Measurements from ENCODE around the gene TSNAXIP1.

DNA sequence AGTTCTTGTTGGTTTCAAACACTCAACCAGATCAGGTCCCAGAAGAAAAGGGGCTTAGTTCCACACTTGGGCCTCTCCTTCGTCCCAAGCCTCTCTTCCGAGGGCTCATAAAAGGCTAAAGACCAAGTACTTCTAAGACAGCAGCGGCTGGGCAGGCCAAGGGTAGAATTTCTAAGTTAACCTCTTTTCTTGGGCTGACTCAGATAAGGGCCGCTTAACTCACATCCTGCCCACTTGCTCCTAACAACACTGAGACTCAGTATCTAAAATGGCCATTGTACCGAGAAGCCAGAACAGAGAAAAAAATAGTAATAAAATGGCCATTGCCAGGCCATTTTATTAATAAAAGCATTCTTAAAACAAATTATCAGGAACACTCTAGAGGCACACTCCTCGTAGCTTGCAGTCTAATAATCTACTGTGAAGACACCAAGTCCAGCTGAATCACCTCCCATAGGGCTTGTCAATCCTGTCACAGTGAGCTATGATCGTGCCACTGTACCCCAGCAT, 42.5 kb upstream of the TSNAXIP1 start:
- TF ChIP-seq, protein P1, sequence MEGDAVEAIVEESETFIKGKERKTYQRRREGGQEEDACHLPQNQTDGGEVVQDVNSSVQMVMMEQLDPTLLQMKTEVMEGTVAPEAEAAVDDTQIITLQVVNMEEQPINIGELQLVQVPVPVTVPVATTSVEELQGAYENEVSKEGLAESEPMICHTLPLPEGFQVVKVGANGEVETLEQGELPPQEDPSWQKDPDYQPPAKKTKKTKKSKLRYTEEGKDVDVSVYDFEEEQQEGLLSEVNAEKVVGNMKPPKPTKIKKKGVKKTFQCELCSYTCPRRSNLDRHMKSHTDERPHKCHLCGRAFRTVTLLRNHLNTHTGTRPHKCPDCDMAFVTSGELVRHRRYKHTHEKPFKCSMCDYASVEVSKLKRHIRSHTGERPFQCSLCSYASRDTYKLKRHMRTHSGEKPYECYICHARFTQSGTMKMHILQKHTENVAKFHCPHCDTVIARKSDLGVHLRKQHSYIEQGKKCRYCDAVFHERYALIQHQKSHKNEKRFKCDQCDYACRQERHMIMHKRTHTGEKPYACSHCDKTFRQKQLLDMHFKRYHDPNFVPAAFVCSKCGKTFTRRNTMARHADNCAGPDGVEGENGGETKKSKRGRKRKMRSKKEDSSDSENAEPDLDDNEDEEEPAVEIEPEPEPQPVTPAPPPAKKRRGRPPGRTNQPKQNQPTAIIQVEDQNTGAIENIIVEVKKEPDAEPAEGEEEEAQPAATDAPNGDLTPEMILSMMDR (conservative IDR thresholded peaks at IDR 0.05) = no peak
- no peak for TF ChIP-seq EZH2 (IDR thresholded peaks at IDR 0.05; ENCODE audit: low read depth)
